Choroid plexus epithelial cell (primary cell): Measurements from ENCODE around the gene YJEFN3.

Source experiments
- DNase-seq: peaks from one replicate; pipeline ENCODE4 v3.0.0-alpha.2; 2010; ENCODE audit warnings: low read depth
- H3K4me3 ChIP-seq: 2 replicates; pipeline ENCODE4 v1.5.1; 2011; ENCODE audit warnings: low read depth, mild to moderate bottlenecking, control low read depth, low read length, moderate library complexity
- CTCF ChIP-seq: conservative IDR thresholded peaks from 2 replicates; pipeline ENCODE4 v1.5.1; 2011; ENCODE audit warnings: low read depth, mild to moderate bottlenecking, control low read depth, inconsistent platforms, low read length, moderate library complexity

Gene YJEFN3

GRCh38 chr19:19537075-19538048 is 8.7 kb downstream of the YJEFN3 start:
- DNase-seq = no peak
- H3K4me3 ChIP-seq = no peak overlapping the region
- TF ChIP-seq CTCF = no peak

DNA sequence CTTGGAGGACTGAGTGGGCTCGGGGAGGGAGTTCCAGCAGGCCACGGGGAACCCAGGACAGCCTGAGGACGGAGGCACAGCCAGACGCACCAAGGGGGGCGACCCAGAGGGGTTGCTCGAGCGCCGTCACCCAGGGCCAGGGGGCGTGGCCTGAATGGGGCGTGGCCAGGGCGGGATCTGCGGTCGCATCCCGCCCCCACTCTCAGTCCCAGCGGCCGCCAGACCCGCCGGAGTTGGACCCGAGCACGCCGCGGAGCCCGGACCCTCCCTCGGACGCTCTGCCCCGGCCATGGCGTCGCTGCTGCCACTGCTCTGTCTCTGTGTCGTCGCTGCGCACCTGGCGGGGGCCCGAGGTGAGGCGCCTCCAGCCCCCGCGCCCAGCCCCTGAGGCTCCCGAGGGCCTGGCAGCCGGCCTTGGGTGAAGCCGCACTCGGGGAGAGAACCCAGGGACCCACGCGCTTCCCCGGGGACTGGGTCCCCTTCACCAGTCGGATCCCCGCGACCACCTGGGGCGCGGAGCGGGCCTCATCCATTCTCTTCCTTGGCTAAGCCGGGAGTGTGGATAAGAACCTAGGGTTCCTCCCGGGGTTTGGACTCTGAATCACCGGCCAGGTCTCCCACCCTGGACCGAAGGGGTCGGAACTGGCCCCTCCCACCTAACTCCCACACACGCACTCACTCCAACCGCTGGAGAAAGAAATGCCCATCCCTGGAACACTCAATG is 9.5 kb downstream of the YJEFN3 start, which contains the start of gene CILP2:
Gene CILP2 (plus strand): TSS at position 205 of the 724 bp plus-strand sequence. CDS start 85 bp downstream, at position 290.
- no peak for DNase-seq
- TF ChIP-seq CTCF = no peak
- peak within 1 kb of the TSS; percentile 42 for H3K4me3 ChIP-seq

GRCh38 chr19:19538785-19539166 is 10.1 kb downstream of the YJEFN3 start:
- no peak overlapping the region for H3K4me3 ChIP-seq
- DNase-seq = no peak
- no peak for TF ChIP-seq CTCF

- no peak overlapping the region for H3K4me3 ChIP-seq
- no peak for DNase-seq
- TF ChIP-seq CTCF = no peak
Observed at GRCh38 chr19:19539698-19540063, 11.0 kb downstream of the YJEFN3 start.

DNA sequence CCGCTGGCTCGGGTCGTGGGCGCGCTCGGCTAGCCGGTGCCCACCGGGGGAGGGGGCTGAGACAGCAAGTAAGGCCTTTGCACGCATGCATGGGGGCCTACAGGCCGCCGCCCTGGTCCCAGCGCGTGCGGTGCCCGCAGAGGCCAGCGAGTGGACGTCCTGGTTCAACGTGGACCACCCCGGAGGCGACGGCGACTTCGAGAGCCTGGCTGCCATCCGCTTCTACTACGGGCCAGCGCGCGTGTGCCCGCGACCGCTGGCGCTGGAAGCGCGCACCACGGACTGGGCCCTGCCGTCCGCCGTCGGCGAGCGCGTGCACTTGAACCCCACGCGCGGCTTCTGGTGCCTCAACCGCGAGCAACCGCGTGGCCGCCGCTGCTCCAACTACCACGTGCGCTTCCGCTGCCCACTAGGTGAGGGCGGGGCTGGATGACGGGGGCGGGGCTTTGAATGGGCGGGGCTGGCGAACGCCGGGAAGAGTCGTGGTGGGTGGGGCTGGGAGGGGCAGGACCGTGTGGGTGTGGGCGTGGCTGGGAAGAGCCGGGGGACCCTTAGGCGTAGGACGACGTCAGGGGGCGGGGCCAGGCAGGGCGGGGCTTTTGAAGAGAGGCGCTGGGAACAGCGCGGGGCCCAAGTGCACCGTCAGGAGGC is 11.5 kb downstream of the YJEFN3 start:
- TF ChIP-seq CTCF = no peak
- no peak overlapping the region for H3K4me3 ChIP-seq
- peak; percentile 80 for DNase-seq

- TF ChIP-seq CTCF = no peak
- DNase-seq = peak; percentile 50
- peak overlapping the region; percentile 24 for H3K4me3 ChIP-seq
Observed at GRCh38 chr19:19540715-19541515, 12.2 kb downstream of the YJEFN3 start.
